Sigmoid colon (tissue), 7 donors: ENCODE data around the gene PRR15L. TPM values are rescaled to one million over a fixed set of nuclear protein-coding genes. Genes with fewer than 3 reads are reported as not detected.
A peak's percentile ranks its signal among the peaks of the same experiment; 100 is the strongest.

Experiments
- DNase-seq: peaks from one replicate; pipeline ENCODE4 v3.0.0-alpha.2; 2019
- H3K27ac ChIP-seq, 4 donors: fragments of 200-600 bp; sonication (generic); one replicate each; pipeline ENCODE4 v1.5.1; 2016 to 2019; ENCODE audit warnings: mild to moderate bottlenecking in 1 of 4
- H3K27me3 ChIP-seq, 3 donors: fragments of 200-600 bp; sonication (generic); one replicate each; pipeline ENCODE4 v1.5.1; 2019; ENCODE audit warnings: mild to moderate bottlenecking in 1 of 3
- H3K36me3 ChIP-seq, 4 donors: fragments of 200-600 bp; sonication (generic); one replicate each; pipeline ENCODE4 v1.5.1; 2016 to 2019
- H3K4me1 ChIP-seq, 4 donors: fragments of 200-600 bp; sonication (generic); one replicate each; pipeline ENCODE4 v1.5.1; 2017 to 2019
- H3K4me3 ChIP-seq, 4 donors: fragments of 200-600 bp; sonication (generic); one replicate each; pipeline ENCODE4 v1.5.1; 2017 to 2019; ENCODE audit warnings: mild to moderate bottlenecking in 2 of 4, moderate library complexity in 1 of 4
- H3K9me3 ChIP-seq, 4 donors: fragments of 200-600 bp in 3 of 4; sonication (generic) in 3 of 4; one replicate each; pipeline versions ENCODE4 v1.5.1 to v1.6.1; 2013 to 2019
- CTCF ChIP-seq, 4 experiments: fragments of 450-650 bp in 3 of 4; fragments of 200-600 bp in 1 of 4; IDR thresholded peaks; one replicate each; pipeline ENCODE4 v1.5.1; 2016 to 2019; ENCODE audit warnings: antibody characterized with exemption in 4 of 4, mild to moderate bottlenecking in 3 of 4, moderate library complexity in 2 of 4
- EP300 ChIP-seq, 4 donors: sonication (generic); formaldehyde crosslinking; IDR thresholded peaks; one replicate each; pipeline ENCODE4 v1.6.1; 2017; ENCODE audit warnings: antibody characterized with exemption in 4 of 4
- POLR2A ChIP-seq, 2 donors: fragments of 450-650 bp; IDR thresholded peaks; one replicate each; pipeline ENCODE4 v1.6.1; 2016; ENCODE audit warnings: antibody characterized with exemption in 2 of 2, mild to moderate bottlenecking in 2 of 2, moderate library complexity in 2 of 2
- POLR2AphosphoS5 ChIP-seq, 4 donors: sonication (generic); formaldehyde crosslinking; IDR thresholded peaks; one replicate each; pipeline ENCODE4 v1.6.1; 2017; ENCODE audit warnings: antibody characterized with exemption in 4 of 4
- WGBS, 2 donors: extraction: QIAGEN DNeasy Blood & Tissue Kit; methylation state at CpG; one replicate each; pipeline ENCODE4 v1.1.7; 2013; 5-methylcytosine and 5-hydroxymethylcytosine counted together
- intact Hi-C: fragments of 100-400 bp; cut with DNase I; formaldehyde crosslinking; loops from one replicate; pipeline ENCODE4 v1.15.1; 2023
- polyA plus RNA-seq, 3 donors: library from polyadenylated mRNA; stranded (reverse); fragments of 200-250 nt; gene quantifications; one replicate each; pipeline ENCODE4 v1.2.3, GENCODE V29; 2013
- total RNA-seq, 4 donors: library from RNA; depleted of rRNA; stranded (reverse); fragments of >200 nt; gene quantifications; one replicate each; pipeline ENCODE4 v1.1.0, GENCODE V29; 2016
- donor health status: healthy with polysubstance abuse.
- donor health status: Bipolar disorder and iron deficiency.
- donor health status: healthy.

The PRR15L gene
- total RNA-seq (under 1 TPM in 1 of 4 donors, not detected in 3; 0.36 TPM), polyA plus RNA-seq (100 to 1,000 TPM; 211 to 334 (median 290) TPM)

GRCh38 chr17:47957591-47958490 is at the start of gene PRR15L:
TSS of gene PRR15L (minus strand) at chr17:47957883. CDS start at chr17:47953234, 4,649 bp downstream.
- H3K9me3 ChIP-seq, result no peaks in the 10 kb centered on the region
- H3K27me3 ChIP-seq, result no peaks in the 10 kb centered on the region
- TF ChIP-seq CTCF (IDR thresholded peaks at IDR 0.05), result no peak
- TF ChIP-seq POLR2AphosphoS5 (IDR thresholded peaks at IDR 0.05), result peak in 1 of 4 donors; percentile 51
- no peak for TF ChIP-seq EP300 (IDR thresholded peaks at IDR 0.05)
- TF ChIP-seq POLR2A (IDR thresholded peaks at IDR 0.05), result peak in 1 of 2 donors; percentile 84
- no peaks in the 10 kb centered on the region for H3K36me3 ChIP-seq
- 12 to 50% methylated on average over 16 of the region's 16 CpGs for whole genome bisulfite sequencing, 2 donors
- peak within 1 kb of the TSS in 1 of 4 donors; percentile 34 for H3K27ac ChIP-seq
- H3K4me1 ChIP-seq, result no peaks in the 10 kb centered on the region
- no peak for DNase-seq
- H3K4me3 ChIP-seq, result peak within 1 kb of the TSS in 1 of 4 donors; percentile 11
- intact Hi-C loops, result no loop called here

GRCh38 chr17:48006936-48007709 is 49.4 kb upstream of the PRR15L start:
- 83 to 88% methylated on average over 12 of the region's 12 CpGs for WGBS, 2 donors
- no peak for TF ChIP-seq POLR2A (IDR thresholded peaks at IDR 0.05)
- TF ChIP-seq EP300 (IDR thresholded peaks at IDR 0.05), result no peak
- TF ChIP-seq POLR2AphosphoS5 (IDR thresholded peaks at IDR 0.05), result no peak
- TF ChIP-seq CTCF (IDR thresholded peaks at IDR 0.05), result no peak
- Histone ChIP-seq H3K9me3 (no peaks in the 10 kb centered on the region), H3K27ac (no peak overlapping the region), H3K4me3 (no peak overlapping the region), H3K36me3 (no peaks in the 10 kb centered on the region), H3K4me1 (peaks cover 0 to 24% (median 17%) of the 10 kb centered on the region in 4 donors), H3K27me3 (peaks cover 3 to 44% (median 12%) of the 10 kb centered on the region in 3 donors)
- intact Hi-C loops, result no loop called here
- DNase-seq, result no peak

- H3K9me3 ChIP-seq, result no peaks in the 10 kb centered on the region
- H3K27ac ChIP-seq, result no peak overlapping the region
- H3K27me3 ChIP-seq, result peaks cover 0 to 23% (median 0%) of the 10 kb centered on the region in 3 donors
- no peak for DNase-seq
- 71 to 80% methylated on average over 3 of the region's 3 CpGs for WGBS, 2 donors
- peaks cover 0 to 22% (median 13%) of the 10 kb centered on the region in 4 donors for H3K4me1 ChIP-seq
- intact Hi-C loops, result no loop called here
- TF ChIP-seq EP300 (IDR thresholded peaks at IDR 0.05) (no peak), POLR2A (IDR thresholded peaks at IDR 0.05) (no peak), CTCF (IDR thresholded peaks at IDR 0.05) (no peak), POLR2AphosphoS5 (IDR thresholded peaks at IDR 0.05) (no peak)
- no peak overlapping the region for H3K4me3 ChIP-seq
- no peaks in the 10 kb centered on the region for H3K36me3 ChIP-seq
Observed at GRCh38 chr17:48004983-48005382, 47.3 kb upstream of the PRR15L start.

- Histone ChIP-seq H3K4me3 (no peak overlapping the region), H3K4me1 (peaks cover 0 to 22% (median 13%) of the 10 kb centered on the region in 4 donors), H3K9me3 (no peaks in the 10 kb centered on the region), H3K27ac (peak overlapping the region in 3 of 4 donors; percentile 53 to 64 (median 57)), H3K27me3 (peaks cover 0 to 10% (median 0%) of the 10 kb centered on the region in 3 donors), H3K36me3 (no peaks in the 10 kb centered on the region)
- WGBS, 2 donors, result 81 to 93% methylated on average over 17 of the region's 17 CpGs
- intact Hi-C loops, result no loop called here
- TF ChIP-seq POLR2A (IDR thresholded peaks at IDR 0.05) (no peak), EP300 (IDR thresholded peaks at IDR 0.05) (no peak), POLR2AphosphoS5 (IDR thresholded peaks at IDR 0.05) (no peak), CTCF (IDR thresholded peaks at IDR 0.05) (no peak)
- DNase-seq, result no peak
Observed at GRCh38 chr17:48003417-48004151, 45.9 kb upstream of the PRR15L start.
